ENCODE data around the gene CFAP157.

Gene CFAP157

GRCh38 chr9:127693697-127694096 is 13.1 kb upstream of the CFAP157 start:
- no peak for FAIRE-seq

DNA sequence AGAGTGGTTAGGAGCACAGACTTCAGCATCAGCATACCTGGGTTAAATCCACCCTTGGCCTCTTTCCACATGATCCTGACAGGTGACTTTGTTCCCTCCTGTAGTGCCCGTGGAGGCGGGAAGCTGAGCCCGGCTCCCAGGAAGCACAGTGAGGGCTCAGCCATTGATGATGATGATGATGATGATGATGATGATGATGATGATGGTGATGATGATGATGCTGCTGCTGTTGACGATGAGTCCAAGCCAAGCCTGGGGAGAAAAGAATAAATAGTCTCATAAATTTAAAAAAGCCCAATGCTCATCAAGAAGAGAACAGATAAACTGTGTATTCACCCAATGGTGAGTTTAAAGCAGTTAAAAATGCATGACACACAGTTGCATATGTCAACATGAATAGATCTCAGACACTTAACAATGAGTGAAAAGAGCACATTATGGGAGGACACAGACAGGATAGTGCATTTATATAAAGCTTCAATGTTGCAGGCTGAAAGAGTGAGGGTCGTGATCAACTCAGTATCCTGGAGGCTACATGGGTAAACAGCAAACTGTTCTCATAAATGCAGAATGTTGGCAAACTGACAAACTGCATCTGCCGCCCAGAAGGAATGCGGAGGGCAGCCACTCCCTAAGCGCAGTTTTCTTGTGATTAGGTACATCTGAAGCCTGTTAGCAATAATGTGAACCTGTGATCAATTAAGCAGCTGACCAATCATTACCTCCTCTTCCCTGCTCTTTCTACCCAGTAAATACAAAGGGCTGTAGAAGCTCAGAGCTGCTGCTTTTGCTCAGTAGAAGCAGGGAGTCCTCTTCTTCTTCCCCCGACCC is 11.7 kb upstream of the CFAP157 start:
- FAIRE-seq, result no peak

GRCh38 chr9:127697575-127697974 is 9.2 kb upstream of the CFAP157 start:
- FAIRE-seq, result no peak

- no peak for FAIRE-seq
Observed at GRCh38 chr9:127698386-127698785, 8.4 kb upstream of the CFAP157 start.

GRCh38 chr9:127698985-127699670 is 7.7 kb upstream of the CFAP157 start:
- FAIRE-seq, result no peak

DNA sequence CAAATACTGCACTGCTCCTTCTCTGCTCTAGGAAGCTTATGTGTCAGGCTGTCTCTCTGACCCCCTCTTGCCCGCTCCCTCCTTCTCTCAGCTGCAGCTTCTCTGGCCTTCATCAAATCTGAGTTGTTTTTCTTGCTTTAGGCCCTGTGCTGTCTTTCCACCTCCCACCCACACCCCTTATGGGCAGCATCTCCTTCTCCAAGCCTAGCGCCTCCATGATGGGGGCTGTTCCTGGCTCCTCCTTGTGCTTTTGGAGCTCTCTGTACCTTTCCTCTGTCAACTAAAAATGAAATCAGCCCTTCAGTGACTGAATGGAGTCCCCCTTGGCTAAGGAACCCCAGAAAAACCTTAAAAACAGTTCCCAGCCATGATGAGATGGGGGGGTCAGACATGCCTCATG is 6.6 kb upstream of the CFAP157 start:
- FAIRE-seq, result no peak

DNA sequence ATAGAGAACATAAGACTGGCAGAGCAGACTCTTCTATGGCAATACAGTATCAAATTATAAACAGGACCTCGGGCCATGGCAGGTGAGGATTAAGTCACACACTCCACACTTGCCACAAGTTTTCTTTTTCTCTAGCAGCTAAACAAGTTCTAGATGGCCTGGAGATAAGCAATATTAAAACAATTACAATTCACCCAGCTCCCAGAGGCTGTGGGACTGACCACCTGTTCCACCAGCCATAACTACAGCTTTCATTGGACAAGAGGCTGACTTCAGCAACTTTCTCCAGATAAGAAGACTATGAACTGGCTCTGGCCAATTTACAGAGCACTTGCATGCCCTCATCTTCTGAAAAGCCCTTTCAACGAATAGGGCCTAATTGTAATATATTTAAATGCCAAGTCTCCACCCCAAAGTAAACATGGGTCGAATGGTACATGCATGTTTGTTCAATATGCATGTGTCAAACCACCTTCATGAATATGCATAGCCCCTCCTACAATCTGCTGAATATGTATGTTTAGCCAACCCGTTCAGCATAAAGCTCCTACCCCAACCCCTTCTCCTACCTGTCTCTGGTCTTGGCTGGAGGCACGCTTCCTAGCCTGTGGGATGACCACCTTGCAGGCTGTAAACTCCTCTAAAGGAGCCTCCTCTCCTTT is 6.1 kb upstream of the CFAP157 start:
- FAIRE-seq, result no peak

- no peak for FAIRE-seq
Observed at GRCh38 chr9:127703289-127703946, 3.4 kb upstream of the CFAP157 start.

DNA sequence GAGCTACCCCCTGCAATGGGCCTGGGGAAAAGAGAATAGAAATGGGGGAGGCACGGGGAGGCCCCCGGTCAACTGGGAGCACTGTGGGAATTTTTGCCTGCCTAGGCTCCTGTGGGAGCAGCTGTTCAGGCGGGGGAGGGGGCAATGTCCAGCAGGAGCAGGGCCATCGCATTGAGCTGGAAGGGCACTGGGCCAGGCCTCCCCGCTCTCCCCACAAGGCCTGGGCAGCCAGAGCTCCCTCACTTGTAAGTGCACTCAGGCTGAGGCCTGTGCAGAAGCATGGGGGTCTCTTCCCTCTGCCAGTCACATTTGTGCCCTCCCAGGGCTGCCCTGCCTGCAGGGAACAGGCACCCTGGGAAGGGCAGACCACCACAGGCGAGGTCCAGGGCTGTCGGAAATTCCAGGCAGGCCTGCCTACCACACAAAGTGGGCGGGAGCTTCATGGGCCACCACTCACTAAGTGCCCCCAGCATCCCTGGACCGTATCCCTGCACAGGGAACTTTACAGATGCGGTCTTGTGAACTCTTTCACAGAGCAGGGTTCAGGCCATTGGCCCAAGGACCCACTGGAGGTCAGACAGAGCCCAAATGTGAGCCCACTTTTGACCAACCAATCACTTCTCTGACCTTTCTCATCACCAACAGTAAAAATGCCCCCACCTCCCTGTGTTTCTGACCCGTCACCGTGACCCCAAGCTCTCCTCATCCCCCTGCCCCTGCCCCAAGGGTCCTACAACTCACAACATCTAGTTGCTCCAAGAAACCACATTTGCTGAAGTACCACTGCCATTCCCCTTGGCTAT is 1.0 kb upstream of the CFAP157 start:
- FAIRE-seq, result no peak

DNA sequence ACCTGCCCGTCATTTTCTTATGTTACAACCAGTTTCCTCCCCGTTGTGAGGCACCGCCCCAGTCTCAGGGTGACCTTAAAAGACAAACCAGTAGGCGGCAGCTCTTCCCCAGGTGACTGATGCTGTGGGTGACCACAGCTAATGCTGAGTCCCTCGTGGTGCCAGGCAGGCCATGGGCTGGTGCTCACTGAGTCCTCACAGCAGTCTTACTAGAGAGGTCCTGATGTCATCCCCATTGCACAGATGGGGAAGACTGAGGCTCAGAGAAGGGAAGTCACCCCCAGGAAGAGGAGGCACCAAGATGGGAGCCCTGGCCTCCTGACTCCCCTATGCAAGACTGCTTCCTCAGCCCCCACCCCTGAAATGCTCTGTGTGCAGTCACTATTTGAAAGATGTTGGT is 978 bp downstream of the CFAP157 start:
- no peak for FAIRE-seq

DNA sequence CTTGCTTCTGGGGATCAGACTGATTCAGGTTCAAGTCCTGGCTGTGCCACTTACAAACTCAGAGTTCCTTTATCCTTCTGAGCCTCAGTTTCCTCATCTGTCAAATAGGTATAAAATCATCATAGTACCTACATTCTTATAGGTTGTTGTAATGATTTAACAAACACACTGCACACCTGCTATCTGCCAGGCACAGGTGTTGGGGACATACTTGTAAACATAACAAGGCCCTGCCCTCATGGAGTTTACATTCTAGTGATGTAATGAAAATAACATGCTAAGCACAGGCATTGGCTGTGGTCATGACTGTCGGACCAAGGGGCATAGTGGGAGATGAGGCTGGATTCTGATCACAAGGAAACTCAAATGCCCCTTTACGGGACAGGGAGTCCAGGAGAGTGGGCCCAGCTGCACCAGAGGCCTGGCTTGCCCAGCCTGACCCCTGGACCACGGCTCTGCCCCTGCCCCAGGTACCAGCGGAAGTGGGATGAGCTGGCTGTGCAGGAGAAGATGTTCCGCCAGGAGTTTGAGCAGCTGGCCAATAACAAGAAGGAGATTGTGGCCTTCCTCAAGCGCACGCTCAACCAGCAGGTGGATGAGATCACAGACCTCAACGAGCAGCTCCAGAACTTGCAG is 2.3 kb downstream of the CFAP157 start:
- FAIRE-seq, result no peak

GRCh38 chr9:127710204-127710783 is 3.5 kb downstream of the CFAP157 start:
- no peak for FAIRE-seq

DNA sequence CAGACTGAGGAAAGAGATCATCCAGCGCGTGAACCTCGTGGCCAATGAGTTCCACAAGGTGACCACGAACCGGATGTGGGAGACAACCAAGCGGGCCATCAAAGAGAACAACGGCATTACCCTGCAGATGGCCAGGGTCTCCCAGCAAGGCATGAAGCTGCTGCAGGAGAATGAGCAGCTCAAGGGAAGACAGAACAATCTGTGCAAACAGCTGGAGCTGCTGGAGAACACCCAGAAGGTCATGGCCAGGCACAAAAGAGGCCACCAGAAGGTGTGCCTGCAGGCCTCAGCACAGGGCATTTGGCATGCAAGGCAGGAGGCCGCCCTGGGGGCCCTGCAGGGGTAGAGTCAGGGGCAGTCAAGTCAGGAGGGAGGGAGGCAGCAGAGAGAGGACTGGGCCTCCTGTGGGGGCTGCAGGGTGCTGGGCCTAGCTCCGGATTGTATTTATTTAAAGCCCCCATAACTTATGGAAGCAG is 4.5 kb downstream of the CFAP157 start:
- FAIRE-seq, result no peak

GRCh38 chr9:127711831-127712274 is 5.1 kb downstream of the CFAP157 start:
- FAIRE-seq, result no peak

- no peak for FAIRE-seq
Observed at GRCh38 chr9:127712371-127712770, 5.6 kb downstream of the CFAP157 start.

- FAIRE-seq, result no peak
Observed at GRCh38 chr9:127712867-127713266, 6.1 kb downstream of the CFAP157 start.

DNA sequence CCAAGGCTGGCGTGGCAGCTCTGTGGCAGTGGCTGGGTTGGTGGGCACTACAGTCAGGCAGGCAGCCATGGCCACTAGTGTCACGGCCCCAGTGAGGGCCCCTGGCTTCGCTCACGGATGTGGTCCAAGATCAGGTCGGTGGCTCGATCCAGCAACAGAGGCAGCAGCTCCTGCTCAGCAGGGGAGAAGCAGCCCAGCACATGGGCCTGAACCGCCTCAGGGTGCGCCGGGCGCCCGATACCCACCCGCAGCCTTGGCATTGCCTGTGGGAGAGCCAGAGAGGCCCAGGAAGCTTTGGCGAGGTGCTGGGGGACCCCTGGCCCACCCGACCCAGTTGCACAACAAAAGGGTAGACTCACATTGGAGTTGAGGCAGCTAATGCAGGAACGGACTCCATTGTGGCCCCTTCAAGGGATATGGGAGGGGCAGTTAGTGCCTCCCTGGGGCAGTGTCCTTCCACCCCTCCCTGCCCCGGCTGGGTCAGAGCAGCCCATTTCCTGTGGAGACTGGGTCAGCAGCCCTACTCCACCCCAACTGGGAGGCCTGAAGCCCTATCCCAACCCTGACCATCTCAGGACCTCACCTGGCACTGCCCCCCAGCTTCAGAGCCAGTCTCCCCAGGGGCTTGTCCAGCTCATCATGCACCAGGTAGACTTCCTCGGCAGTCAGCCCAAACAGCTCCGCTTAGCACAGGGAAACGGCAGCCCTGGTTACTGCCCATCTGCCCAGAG is 7.4 kb downstream of the CFAP157 start:
- no peak for FAIRE-seq

GRCh38 chr9:127714951-127715469 is 8.2 kb downstream of the CFAP157 start:
- FAIRE-seq, result no peak

- FAIRE-seq, result peak; percentile 91
Observed at GRCh38 chr9:127715470-127716337, 8.9 kb downstream of the CFAP157 start, which contains the start of the genes PTRH1 and TTC16. TSS of gene PTRH1 (minus strand) at chr9:127715663. CDS start at chr9:127715639, 24 bp downstream. TSS of gene TTC16 (plus strand) at chr9:127716079. CDS start at chr9:127716146, 67 bp downstream.
